Stimulated activated CD4-positive, alpha-beta T cell treated with anti-CD3 and anti-CD28 coated beads, Interleukin-12 subunit alpha, Interleukin-12 subunit beta, amount 100 ng/mL, for 24 hours (primary cell): Measurements from ENCODE around the gene MAN2C1.
A peak's percentile ranks its signal among the peaks of the same experiment; 100 is the strongest.
"Not testable (repeated sequence)": the region's sequence is repeated elsewhere in the genome, so short reads cannot be mapped to it uniquely, and the experiment has no call there.

ENCODE experiments used
- DNase-seq, 2 experiments: peaks; one replicate each; pipeline ENCODE4 v3.0.0-alpha.2; 2020; ENCODE audit warnings: low read depth in 2 of 2

The MAN2C1 gene

GRCh38 chr15:75361361-75361988 is 6.9 kb downstream of the MAN2C1 start:
- DNase-seq = no peak

- no peak for DNase-seq
These were observed 7.6 kb downstream of the MAN2C1 start for GRCh38 chr15:75360856-75361255.

- DNase-seq = no peak
These were observed 8.0 kb downstream of the MAN2C1 start for GRCh38 chr15:75360391-75360790.

GRCh38 chr15:75359537-75360250 is 8.7 kb downstream of the MAN2C1 start:
- no peak for DNase-seq

GRCh38 chr15:75358771-75359536 is 9.5 kb downstream of the MAN2C1 start:
- no peak for DNase-seq

GRCh38 chr15:75357976-75358673 is 10.3 kb downstream of the MAN2C1 start:
- no peak for DNase-seq

GRCh38 chr15:75356517-75356916 is 11.9 kb downstream of the MAN2C1 start:
- no peak for DNase-seq

GRCh38 chr15:75356006-75356405 is 12.4 kb downstream of the MAN2C1 start:
- no peak for DNase-seq

GRCh38 chr15:75355369-75355768 is 13.0 kb downstream of the MAN2C1 start:
- no peak for DNase-seq

GRCh38 chr15:75354454-75354853 is 14.0 kb downstream of the MAN2C1 start:
- no peak for DNase-seq

GRCh38 chr15:75353604-75354003 is 14.8 kb downstream of the MAN2C1 start:
- DNase-seq = no peak

GRCh38 chr15:75352186-75353080 is 16.0 kb downstream of the MAN2C1 start:
- DNase-seq = no peak

- DNase-seq = no peak
These were observed 17.6 kb downstream of the MAN2C1 start for GRCh38 chr15:75350601-75351361.

- DNase-seq = peak in 1 of 2 experiments; percentile 54
These were observed 18.4 kb downstream of the MAN2C1 start for GRCh38 chr15:75349851-75350588.

- not testable (repeated sequence) for DNase-seq
These were observed 19.1 kb downstream of the MAN2C1 start for GRCh38 chr15:75349351-75349669.

- no peak for DNase-seq
These were observed 19.7 kb downstream of the MAN2C1 start for GRCh38 chr15:75348562-75349350.

- DNase-seq = no peak
These were observed 20.3 kb downstream of the MAN2C1 start for GRCh38 chr15:75348034-75348561.

- DNase-seq = peak in 1 of 2 experiments; percentile 38
These were observed 21.0 kb downstream of the MAN2C1 start for GRCh38 chr15:75347222-75348033.
